ENCODE measurements around the gene RCC1.
"Not testable (repeated sequence)": the region's sequence is repeated elsewhere in the genome, so short reads cannot be mapped to it uniquely, and the experiment has no call there.

DNA sequence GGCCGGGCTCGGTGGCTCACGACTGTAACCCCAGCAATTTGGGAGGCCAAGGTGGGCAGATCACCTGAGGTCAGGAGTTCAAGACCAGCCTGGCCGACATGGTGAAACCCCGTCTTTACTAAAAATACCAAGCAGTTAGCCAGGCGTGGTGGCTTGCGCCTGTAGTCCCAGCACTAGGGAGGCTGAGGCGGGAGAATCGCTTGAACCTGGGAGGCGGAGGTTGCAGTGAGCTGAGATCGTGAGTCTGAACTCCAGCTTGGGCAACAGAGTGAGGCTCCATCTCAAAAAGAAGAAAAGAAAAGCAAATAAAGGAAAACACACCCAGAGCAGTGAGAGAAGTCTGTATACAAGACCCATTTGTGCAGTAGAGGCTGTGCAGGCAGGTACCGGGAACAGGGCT lies 15.0 kb downstream of the RCC1 start:
- TF ChIP-seq, protein P1, sequence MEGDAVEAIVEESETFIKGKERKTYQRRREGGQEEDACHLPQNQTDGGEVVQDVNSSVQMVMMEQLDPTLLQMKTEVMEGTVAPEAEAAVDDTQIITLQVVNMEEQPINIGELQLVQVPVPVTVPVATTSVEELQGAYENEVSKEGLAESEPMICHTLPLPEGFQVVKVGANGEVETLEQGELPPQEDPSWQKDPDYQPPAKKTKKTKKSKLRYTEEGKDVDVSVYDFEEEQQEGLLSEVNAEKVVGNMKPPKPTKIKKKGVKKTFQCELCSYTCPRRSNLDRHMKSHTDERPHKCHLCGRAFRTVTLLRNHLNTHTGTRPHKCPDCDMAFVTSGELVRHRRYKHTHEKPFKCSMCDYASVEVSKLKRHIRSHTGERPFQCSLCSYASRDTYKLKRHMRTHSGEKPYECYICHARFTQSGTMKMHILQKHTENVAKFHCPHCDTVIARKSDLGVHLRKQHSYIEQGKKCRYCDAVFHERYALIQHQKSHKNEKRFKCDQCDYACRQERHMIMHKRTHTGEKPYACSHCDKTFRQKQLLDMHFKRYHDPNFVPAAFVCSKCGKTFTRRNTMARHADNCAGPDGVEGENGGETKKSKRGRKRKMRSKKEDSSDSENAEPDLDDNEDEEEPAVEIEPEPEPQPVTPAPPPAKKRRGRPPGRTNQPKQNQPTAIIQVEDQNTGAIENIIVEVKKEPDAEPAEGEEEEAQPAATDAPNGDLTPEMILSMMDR (IDR thresholded peaks at IDR 0.05): not testable (repeated sequence)
- TF ChIP-seq POLR2A (IDR thresholded peaks at IDR 0.05): not testable (repeated sequence)
